ENCODE data around the gene SHC1.

DNA sequence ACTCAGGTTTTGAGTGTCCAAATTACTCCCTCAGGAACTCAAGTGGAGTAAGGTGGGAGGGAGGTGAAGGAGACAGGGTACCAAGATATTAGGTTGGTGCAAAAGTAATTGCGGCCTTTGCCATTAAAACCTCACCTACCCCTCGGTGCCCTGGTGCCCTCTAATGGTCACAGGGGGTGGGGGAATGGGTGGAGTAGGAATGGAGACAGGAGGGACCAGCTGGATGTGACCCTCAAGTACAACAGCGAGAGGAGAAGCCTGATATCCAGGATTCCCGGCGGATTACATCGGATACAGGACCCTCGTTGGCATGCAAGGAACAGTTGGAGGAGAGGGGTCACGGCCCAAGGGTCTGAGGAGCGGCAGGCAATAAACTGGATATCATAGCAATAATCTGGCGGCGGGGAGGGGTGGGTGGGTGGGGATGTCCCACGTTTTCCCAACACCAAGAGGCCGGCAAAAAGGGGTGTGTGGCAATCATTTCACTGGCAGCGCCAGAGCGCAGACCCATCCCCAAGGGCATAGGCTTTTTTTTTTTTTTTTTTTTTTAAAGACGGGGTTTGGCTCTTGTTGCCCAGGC lies 27.7 kb upstream of the SHC1 start:
- TF ChIP-seq POLR2A (IDR thresholded peaks at IDR 0.05; ENCODE audit: low read length) (no peak), GATA1 (IDR thresholded peaks at IDR 0.05; ENCODE audit: low read depth, low read length) (no peak)

All from erythroblast (primary cell).